T-helper 1 cell (primary cell): ENCODE measurements around the gene PSMC1.

ENCODE experiments used
- DNase-seq, 5 donors: peaks; one replicate each; pipeline ENCODE4 v3.0.0-alpha.2; 2012 to 2020

PSMC1 gene

DNA sequence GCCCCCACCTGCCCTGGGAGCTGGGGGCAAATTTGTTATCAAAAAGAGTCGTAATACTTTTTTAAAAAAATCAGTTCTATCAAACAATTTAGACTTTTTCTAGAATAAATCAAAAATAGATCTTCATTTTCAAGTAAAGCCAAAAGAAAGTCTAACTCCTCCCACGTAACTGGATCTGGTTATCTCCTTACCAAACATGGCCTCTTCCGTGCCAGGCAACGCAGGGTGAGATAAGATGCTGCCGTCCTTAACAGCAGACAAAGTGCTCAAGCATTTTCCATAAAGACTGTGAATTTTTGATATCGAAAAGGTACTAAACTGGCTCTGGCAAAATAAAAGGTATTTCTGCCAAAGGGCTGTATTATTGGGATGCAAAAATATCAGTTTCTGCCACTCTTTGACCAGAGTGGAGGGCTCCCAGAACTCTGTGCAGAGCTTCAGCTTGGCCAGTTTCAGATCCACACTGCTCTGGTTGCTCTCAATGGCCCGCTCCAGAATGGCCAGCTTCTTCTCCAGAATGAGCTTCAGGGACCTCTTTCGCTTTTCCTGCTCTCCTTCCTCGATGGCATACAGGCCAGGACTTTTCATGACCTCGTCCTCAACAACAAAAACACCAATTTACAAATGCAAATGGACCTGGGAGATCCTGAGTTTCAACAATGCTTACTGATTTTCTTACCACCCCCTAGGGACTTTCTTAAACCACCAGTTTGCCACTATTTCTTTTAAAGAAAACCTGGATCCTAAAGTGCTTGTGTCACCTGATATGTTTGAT is 46.4 kb downstream of the PSMC1 start:
- DNase-seq = no peak

DNA sequence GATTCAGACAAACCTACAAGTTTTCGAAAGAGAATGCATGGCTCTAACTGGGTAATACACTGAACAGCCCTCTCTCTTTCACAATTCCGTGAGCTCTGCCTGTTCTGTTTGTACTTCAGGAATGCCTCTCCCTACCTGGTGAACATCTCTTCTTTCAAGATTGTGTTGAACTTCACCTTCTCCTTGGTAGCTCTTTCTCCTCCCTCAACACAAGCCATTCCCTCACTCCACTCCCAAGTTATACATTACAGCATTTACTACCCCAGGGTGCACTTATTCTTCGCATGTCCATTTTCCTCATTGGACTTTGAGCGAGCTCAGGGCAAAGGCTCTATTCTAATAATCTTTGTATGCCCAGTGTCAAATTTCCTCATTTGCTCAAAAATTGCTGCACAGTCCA is 47.1 kb downstream of the PSMC1 start:
- DNase-seq = no peak

DNA sequence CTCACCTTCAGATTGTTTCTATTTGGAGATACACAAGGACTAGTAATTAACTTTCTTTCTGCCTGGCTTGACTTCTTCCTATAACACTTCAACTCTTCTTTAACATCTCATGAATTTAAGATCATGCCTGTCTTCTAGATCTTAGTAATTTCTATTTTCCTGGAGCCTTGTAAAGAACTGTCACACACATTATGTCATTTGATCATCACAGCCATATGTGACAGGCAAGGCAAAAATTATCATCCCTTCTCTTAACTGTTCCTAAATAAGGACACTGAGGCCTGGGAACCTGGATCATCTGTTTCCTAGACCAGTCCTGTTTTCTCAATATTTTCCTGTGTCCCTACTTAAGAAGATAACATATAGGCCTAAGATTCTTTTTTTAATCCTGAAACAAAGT is 48.1 kb downstream of the PSMC1 start:
- no peak for DNase-seq

DNA sequence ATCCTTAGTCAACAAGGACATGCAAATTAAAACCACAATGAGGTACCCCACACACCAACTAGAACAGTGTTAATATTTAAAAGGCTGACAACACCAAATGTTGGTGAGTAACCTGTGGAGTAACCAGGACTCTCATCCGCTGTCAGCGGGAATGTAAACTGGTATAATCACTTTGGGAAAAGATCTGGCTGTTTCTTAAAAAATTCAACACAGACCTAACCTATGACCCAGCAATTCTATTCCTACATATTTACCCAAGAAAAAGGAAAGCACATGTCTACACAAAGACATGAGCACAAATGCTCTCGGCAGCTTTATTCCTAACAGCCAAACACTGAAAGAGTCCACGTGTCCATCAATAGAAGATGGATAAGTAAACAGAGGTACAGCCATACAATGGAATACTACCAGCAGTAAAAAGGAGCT is 48.8 kb downstream of the PSMC1 start:
- no peak for DNase-seq

- no peak for DNase-seq
Observed at GRCh38 chr14:90308561-90308960, 52.2 kb downstream of the PSMC1 start.

DNA sequence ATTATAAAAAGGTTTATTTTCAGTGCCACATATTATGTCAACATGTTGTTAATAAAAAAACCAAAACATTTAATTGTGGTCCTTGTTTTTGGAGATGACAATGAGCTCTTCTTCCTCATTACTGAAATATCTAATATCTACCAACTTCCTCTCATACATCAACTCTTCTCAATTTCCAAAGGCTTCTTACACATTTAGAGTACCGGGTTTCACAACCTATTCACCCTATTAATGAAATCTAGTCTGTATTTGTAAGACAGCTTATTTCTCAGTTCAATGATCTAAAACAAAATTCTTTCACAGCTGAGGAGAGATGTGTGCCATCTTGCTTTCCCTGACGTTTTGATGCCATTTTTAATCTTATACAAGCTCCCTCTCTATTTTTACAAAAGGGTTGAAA is 60.9 kb downstream of the PSMC1 start:
- DNase-seq = no peak

- no peak for DNase-seq
Observed at GRCh38 chr14:90318016-90318415, 61.7 kb downstream of the PSMC1 start.

DNA sequence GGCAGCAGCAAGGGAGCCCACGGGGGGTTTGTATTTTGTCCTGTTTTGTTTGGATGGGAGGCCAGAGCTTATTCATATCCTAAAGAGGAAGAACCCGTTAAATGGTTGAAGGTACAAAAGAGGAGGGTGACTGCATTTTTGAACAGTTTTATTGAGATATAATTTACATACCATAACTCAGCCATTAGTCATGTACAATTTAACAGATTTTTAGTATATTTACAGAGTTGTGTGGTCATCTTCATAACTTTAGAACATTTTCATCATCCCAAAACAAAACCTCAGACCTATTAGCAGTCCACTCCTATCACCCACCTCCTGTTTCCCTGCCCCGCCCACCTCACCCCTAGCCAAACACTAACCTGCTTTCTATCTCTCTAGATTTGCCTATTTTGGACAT is 62.8 kb downstream of the PSMC1 start:
- no peak for DNase-seq

DNA sequence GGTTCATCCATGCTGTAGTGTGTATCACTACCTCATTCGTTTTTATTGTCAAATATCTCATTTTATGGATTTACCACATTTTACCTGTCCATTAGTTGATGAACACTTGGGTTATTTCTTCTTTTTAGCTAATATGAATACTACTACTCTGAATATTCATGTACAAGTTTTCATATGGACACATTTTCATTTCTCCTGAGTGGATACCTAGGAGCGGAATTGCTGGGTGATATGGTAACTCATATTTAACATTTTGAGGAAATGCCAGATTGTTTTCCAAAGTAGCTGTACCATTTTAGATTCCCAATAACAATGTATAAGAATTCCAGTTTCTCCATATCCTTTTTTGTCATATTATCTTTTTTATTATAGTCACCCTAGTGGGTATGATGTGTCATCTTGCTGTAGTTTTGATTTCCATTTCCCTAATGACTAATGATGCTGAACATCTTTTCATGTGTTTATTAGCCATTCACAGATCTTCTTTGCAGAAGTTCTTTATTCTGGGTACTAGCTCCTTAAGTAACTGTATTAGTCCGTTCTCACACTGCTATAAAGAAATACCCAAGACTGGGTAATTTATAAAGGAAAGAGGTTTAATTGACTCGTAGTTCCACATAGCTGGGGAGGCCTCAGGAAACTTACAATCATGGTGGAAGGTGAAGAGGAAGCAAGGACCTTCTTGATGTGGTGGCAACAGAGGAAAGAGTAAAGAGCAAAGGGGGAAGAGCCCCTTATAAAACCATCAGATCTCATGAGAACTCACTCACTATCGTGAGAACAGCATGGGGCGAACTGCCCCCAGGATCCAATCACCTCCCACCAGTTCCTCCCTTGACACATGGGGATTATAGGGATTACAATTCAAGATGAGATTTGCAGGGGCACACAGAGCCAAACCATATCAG is 63.5 kb downstream of the PSMC1 start:
- no peak for DNase-seq

DNA sequence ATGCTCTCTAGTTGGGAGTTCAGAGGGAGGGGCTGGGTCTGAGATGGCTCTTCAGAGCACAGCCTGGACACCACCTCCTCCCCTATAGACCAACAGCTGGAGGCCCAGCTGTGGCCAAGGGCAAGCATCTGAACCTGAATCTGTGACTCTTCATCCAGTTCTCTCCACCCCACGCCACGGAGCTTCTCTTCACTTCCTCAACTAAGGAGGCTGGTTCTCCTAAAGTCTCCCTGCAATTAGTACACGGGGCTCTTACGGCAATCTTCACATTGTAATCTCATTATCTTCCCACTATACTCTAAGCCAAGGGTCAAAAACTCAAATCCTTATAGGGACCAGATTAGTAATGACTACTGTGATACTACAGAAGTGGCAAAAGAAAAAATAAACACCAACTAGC is 65.5 kb downstream of the PSMC1 start:
- DNase-seq = no peak
